ENCODE measurements around the gene THADA.

DNA sequence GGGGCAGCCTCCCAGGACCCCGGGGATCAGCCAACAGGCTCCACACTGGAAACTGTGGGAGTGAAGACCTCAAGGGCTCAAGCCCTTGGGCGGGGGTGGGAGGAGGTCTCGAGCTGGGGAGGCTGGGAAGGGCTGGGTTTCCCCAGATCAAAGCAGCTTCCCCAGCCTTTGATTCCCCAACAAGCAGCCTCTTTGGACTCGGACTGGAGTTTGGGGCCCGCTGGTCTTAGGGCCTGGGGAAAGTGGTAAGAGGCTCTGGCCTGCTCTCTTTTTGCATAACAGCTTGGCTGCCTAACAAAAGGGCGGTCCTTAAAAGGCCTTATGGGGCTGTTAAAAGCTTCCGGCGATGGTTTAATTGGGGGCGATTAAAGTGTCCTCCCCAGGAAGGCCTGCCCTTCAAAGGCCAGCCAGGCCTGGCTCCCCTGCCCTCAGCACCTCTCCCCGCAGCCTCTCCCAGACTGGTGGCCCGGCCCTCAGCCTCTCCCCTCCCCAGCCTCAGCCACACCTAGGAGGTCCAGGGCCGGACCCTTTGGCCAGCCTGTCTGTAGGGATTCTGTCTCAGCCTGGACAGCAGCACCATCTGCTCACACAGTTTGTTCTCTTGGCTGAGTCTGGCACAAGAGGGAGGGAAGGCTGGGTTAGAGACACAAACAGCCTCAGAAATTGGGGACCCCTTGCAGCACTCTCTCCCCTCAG, 409.0 kb downstream of the THADA start:
- TF ChIP-seq, protein P1, sequence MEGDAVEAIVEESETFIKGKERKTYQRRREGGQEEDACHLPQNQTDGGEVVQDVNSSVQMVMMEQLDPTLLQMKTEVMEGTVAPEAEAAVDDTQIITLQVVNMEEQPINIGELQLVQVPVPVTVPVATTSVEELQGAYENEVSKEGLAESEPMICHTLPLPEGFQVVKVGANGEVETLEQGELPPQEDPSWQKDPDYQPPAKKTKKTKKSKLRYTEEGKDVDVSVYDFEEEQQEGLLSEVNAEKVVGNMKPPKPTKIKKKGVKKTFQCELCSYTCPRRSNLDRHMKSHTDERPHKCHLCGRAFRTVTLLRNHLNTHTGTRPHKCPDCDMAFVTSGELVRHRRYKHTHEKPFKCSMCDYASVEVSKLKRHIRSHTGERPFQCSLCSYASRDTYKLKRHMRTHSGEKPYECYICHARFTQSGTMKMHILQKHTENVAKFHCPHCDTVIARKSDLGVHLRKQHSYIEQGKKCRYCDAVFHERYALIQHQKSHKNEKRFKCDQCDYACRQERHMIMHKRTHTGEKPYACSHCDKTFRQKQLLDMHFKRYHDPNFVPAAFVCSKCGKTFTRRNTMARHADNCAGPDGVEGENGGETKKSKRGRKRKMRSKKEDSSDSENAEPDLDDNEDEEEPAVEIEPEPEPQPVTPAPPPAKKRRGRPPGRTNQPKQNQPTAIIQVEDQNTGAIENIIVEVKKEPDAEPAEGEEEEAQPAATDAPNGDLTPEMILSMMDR (IDR thresholded peaks at IDR 0.05): no peak
- TF ChIP-seq POLR2A (IDR thresholded peaks at IDR 0.05): no peak
